Neuronal stem cell (in vitro differentiated cells): Measurements from ENCODE around the gene DRD2.

Source experiments
- DNase-seq: peaks from one replicate; pipeline ENCODE4 v3.0.0-alpha.2; 2013; ENCODE audit warnings: low spot score
- H2AFZ ChIP-seq: one replicate; pipeline ENCODE4 v1.6.1; 2013; ENCODE audit warnings: mild to moderate bottlenecking, low read length, inconsistent platforms
- H2AK5ac ChIP-seq: 2 replicates; pipeline ENCODE4 v1.6.1; 2013; ENCODE audit warnings: low read depth, mild to moderate bottlenecking, inconsistent platforms, low read length, moderate library complexity, mixed read lengths
- H2BK120ac ChIP-seq: 2 replicates; pipeline ENCODE4 v1.6.1; 2013; ENCODE audit warnings: low read depth, mild to moderate bottlenecking, inconsistent platforms, low read length, moderate library complexity, mixed read lengths
- H2BK12ac ChIP-seq: one replicate; pipeline ENCODE4 v1.6.1; 2013; ENCODE audit warnings: low read length, inconsistent platforms
- H2BK15ac ChIP-seq: 2 replicates; pipeline ENCODE4 v1.6.1; 2013; ENCODE audit warnings: mild to moderate bottlenecking, low read length, inconsistent platforms, mixed read lengths
- H2BK5ac ChIP-seq: one replicate; pipeline ENCODE4 v1.6.1; 2013; ENCODE audit warnings: inconsistent platforms, mild to moderate bottlenecking, low read length, moderate library complexity
- H3K14ac ChIP-seq: one replicate; pipeline ENCODE4 v1.6.1; 2013; ENCODE audit warnings: low read length, inconsistent platforms
- H3K18ac ChIP-seq: 2 replicates; pipeline ENCODE4 v1.6.1; 2013; ENCODE audit warnings: low read length, inconsistent platforms
- H3K23ac ChIP-seq: 2 replicates; pipeline ENCODE4 v1.6.1; 2013; ENCODE audit warnings: low read depth, mild to moderate bottlenecking, mixed read lengths, low read length, inconsistent platforms; ENCODE audit not compliant: poor library complexity
- H3K27ac ChIP-seq: replicated peaks from 3 replicates; pipeline ENCODE4 v1.5.1; 2013; ENCODE audit warnings: low read length, inconsistent platforms
- H3K27me3 ChIP-seq, 3 experiments: 2 replicates each; pipeline ENCODE4 v1.6.1; 2013; ENCODE audit warnings: low read length in 3 of 3, mild to moderate bottlenecking in 2 of 3, inconsistent platforms in 1 of 3, low read depth in 1 of 3, mixed read lengths in 1 of 3, moderate library complexity in 1 of 3; ENCODE audit not compliant: control insufficient read depth in 3 of 3, insufficient read depth in 3 of 3
- H3K36me3 ChIP-seq, 2 donors: replicated peaks in 1 of 2; 2 replicates each; pipeline ENCODE4 v1.6.1; 2013; ENCODE audit warnings: low read length in 2 of 2; ENCODE audit not compliant: control insufficient read depth in 2 of 2, insufficient read depth in 2 of 2
- H3K4ac ChIP-seq: 2 replicates; pipeline ENCODE4 v1.6.1; 2013; ENCODE audit warnings: inconsistent platforms, mild to moderate bottlenecking, low read length, moderate library complexity
- H3K4me1 ChIP-seq, 2 donors: 1 replicate in 1 of 2; 2 replicates in 1 of 2; pipeline ENCODE4 v1.6.1; 2013; ENCODE audit warnings: low read length in 2 of 2, low read depth in 1 of 2; ENCODE audit not compliant: control insufficient read depth in 2 of 2, insufficient read depth in 1 of 2
- H3K4me2 ChIP-seq: one replicate; pipeline ENCODE4 v1.6.1; 2013; ENCODE audit warnings: mild to moderate bottlenecking, low read length, inconsistent platforms; ENCODE audit not compliant: insufficient read depth, poor library complexity, severe bottlenecking
- H3K4me3 ChIP-seq, 2 donors: 2 replicates each; pipeline ENCODE4 v1.5.1; 2013; ENCODE audit warnings: low read length in 2 of 2, mild to moderate bottlenecking in 2 of 2, inconsistent platforms in 1 of 2, moderate library complexity in 1 of 2
- H3K79me1 ChIP-seq: one replicate; pipeline ENCODE4 v1.6.1; 2013; ENCODE audit warnings: low read depth, mild to moderate bottlenecking, inconsistent platforms, low read length, moderate library complexity
- H3K9ac ChIP-seq: one replicate; pipeline ENCODE4 v1.6.1; 2013; ENCODE audit warnings: mild to moderate bottlenecking, low read depth, low read length, inconsistent platforms; ENCODE audit not compliant: poor library complexity
- H3K9me3 ChIP-seq, 2 donors: replicated peaks in 1 of 2; 2 replicates each; pipeline versions ENCODE3 to v1.6.1; 2013; ENCODE audit warnings: low read length in 2 of 2, mild to moderate bottlenecking in 2 of 2, inconsistent platforms in 1 of 2, low read depth in 1 of 2, mixed read lengths in 1 of 2, moderate library complexity in 1 of 2; ENCODE audit not compliant: control insufficient read depth in 2 of 2, insufficient read depth in 1 of 2
- H4K8ac ChIP-seq: one replicate; pipeline ENCODE4 v1.6.1; 2013; ENCODE audit warnings: low read depth, mild to moderate bottlenecking, inconsistent platforms, low read length, moderate library complexity
- H4K91ac ChIP-seq: one replicate; pipeline ENCODE4 v1.6.1; 2013; ENCODE audit warnings: low read length, low read depth, mild to moderate bottlenecking, inconsistent platforms; ENCODE audit not compliant: poor library complexity
- WGBS, 2 donors: extraction: QIAGEN DNeasy Blood & Tissue Kit; methylation state at CpG; one replicate each; pipeline ENCODE4 v1.1.7; 2013; ENCODE audit warnings: missing lambda C conversion rate in 2 of 2, mixed read lengths in 1 of 2; ENCODE audit not compliant: insufficient read length in 2 of 2, insufficient replicate concordance in 1 of 2; ENCODE audit errors: extremely low coverage in 2 of 2; 5-methylcytosine and 5-hydroxymethylcytosine counted together

The DRD2 gene

DNA sequence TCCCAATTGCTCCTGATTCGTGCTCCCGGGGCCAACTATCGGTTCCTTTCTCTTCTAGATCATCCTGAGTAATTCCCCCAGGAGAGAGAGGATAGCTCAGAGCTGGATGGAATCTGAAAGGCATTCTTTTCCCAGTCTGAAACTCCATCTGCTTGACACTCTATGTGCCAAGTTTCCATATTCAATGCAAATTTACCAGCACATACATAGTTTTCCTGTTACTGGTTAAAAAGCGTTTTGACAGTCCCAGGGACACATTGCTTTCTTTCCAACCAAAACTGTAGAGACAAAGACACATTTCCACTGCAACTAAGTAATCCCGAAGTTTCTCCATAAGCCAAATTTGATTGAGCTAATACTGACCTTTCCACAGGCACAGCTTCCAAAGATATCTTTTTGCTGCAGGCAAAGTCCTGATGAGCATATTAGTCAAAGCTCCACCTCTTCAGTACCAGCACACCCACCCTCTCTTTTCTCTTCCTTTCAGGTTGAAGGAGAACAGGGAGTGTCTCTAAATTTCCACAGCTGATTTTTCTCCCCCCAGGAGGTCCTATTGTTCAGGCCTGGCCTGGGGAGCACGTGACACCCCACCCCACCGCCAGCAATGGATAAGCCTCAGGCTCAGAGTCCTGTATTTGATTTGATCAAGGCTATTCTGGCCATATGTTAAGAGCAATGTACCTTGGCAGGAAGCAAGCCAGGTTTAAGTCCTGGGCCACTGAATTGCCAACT, 97.4 kb downstream of the DRD2 start:
- Histone ChIP-seq H2BK15ac (no peak overlapping the region), H3K27ac (no peak overlapping the region), H3K79me1 (no peaks in the 10 kb centered on the region), H4K91ac (no peak overlapping the region), H3K4me2 (no peak overlapping the region), H3K4me3 (no peak overlapping the region), H2AFZ (no peak overlapping the region), H3K23ac (no peak overlapping the region), H2BK5ac (no peak overlapping the region), H3K4ac (no peak overlapping the region), H2BK12ac (no peak overlapping the region), H3K9me3 (no peaks in the 10 kb centered on the region), H3K27me3 (peaks cover 0 to 3% (median 0%) of the 10 kb centered on the region in 3 experiments), H3K14ac (no peak overlapping the region), H3K18ac (no peak overlapping the region), H2AK5ac (no peak overlapping the region), H4K8ac (no peak overlapping the region), H3K4me1 (no peaks in the 10 kb centered on the region), H3K9ac (no peak overlapping the region), H2BK120ac (no peak overlapping the region), H3K36me3 (no peaks in the 10 kb centered on the region)
- DNase-seq: no peak
- WGBS, 2 donors: no CpG with 5 or more reads among the region's 7 CpGs

DNA sequence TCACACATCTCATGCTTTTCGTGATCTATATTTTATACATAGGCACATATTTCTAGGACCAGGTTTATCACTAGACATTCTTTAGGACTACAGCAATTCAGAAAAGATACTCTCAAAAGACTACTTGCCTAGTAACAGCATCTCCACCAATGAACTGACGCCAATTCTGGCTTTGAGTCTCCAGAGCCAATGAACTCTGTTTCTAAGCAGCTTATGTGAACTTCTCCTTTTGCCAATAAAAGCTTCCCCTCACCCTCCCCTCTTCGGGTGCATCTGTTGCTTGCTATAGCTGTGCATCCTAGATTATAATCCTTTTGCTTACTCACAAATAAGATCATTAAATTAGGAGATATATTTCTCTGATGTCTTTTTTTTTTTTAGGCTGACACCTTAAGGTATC, 99.0 kb downstream of the DRD2 start:
- H3K27me3 ChIP-seq: no peaks in the 10 kb centered on the region
- H3K4me2 ChIP-seq: no peak overlapping the region
- no peak overlapping the region for H2AK5ac ChIP-seq
- H2AFZ ChIP-seq: no peak overlapping the region
- no peaks in the 10 kb centered on the region for H3K79me1 ChIP-seq
- no peak overlapping the region for H4K91ac ChIP-seq
- H3K18ac ChIP-seq: no peak overlapping the region
- no peak overlapping the region for H3K27ac ChIP-seq
- H3K9ac ChIP-seq: no peak overlapping the region
- no peak overlapping the region for H3K4ac ChIP-seq
- no peak overlapping the region for H2BK15ac ChIP-seq
- no peaks in the 10 kb centered on the region for H3K9me3 ChIP-seq
- H3K4me1 ChIP-seq: no peaks in the 10 kb centered on the region
- H3K14ac ChIP-seq: no peak overlapping the region
- no CpG with 5 or more reads among the region's 3 CpGs for WGBS, 2 donors
- no peak overlapping the region for H2BK120ac ChIP-seq
- H3K4me3 ChIP-seq: no peak overlapping the region
- no peak overlapping the region for H2BK5ac ChIP-seq
- H3K23ac ChIP-seq: no peak overlapping the region
- DNase-seq: no peak
- no peak overlapping the region for H2BK12ac ChIP-seq
- no peaks in the 10 kb centered on the region for H3K36me3 ChIP-seq
- H4K8ac ChIP-seq: no peak overlapping the region

DNA sequence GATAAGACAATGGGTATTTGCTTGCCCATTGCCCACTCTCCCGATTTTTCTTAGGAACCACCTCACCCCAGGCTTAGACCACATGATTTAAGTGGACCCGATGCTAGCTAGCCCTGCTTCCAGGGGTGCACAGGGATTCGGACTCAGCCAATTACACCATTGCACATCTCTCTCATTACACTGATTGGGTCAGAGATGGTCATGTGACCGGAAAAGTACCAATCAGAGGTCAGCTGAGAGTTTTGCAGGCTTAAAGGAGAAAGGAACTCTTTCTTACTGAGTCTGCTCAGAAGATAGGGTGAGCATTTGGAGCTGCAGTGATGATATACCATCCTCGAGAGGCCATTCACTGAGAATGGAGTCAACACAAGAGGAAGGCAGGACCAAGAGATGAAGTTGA, 99.8 kb downstream of the DRD2 start:
- Histone ChIP-seq H3K9me3 (no peaks in the 10 kb centered on the region), H3K27me3 (no peaks in the 10 kb centered on the region), H3K9ac (no peak overlapping the region), H4K8ac (no peak overlapping the region), H3K4me2 (no peak overlapping the region), H3K36me3 (no peaks in the 10 kb centered on the region), H3K79me1 (no peaks in the 10 kb centered on the region), H3K27ac (no peak overlapping the region), H3K18ac (no peak overlapping the region), H3K4me3 (no peak overlapping the region), H3K14ac (no peak overlapping the region), H3K4ac (no peak overlapping the region), H3K23ac (no peak overlapping the region), H3K4me1 (no peaks in the 10 kb centered on the region), H2AFZ (no peak overlapping the region), H2BK12ac (no peak overlapping the region), H2BK5ac (no peak overlapping the region), H2AK5ac (no peak overlapping the region), H2BK15ac (no peak overlapping the region), H4K91ac (no peak overlapping the region), H2BK120ac (no peak overlapping the region)
- no CpG with 5 or more reads among the region's 5 CpGs for WGBS, 2 donors
- DNase-seq: no peak

DNA sequence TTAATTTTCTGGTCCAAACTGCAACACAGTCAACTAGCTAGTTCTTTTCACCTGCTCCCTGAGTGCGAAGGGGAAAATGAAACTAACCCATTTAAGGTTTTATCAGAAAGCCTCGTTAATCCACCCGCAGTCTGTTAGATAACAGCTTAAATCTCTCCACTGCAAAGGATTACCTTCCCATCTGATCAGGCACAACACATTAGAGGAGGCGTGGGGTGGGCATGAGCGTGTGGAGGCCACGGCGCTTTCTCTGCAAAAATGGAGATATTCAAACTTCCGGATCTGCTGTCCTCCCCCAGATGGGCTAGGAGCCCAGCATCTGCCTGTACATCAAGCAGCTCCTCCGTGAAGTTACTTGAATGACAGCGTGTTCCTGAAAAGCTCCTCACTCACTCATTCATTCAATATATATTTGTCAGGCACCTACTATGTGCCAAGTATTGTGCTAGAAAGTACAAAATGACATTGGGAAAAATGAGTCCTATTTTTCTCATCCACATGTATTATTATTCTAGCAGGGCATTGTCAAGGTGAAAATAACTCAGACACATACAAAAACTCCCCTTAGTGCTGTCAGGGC, 101.1 kb downstream of the DRD2 start:
- no peak overlapping the region for H3K14ac ChIP-seq
- no peak overlapping the region for H3K9ac ChIP-seq
- H3K18ac ChIP-seq: no peak overlapping the region
- no peaks in the 10 kb centered on the region for H3K36me3 ChIP-seq
- no peak for DNase-seq
- H3K27ac ChIP-seq: no peak overlapping the region
- no peaks in the 10 kb centered on the region for H3K9me3 ChIP-seq
- H2AK5ac ChIP-seq: no peak overlapping the region
- H3K79me1 ChIP-seq: no peaks in the 10 kb centered on the region
- H3K4me1 ChIP-seq: no peaks in the 10 kb centered on the region
- no peak overlapping the region for H2BK120ac ChIP-seq
- no peak overlapping the region for H3K4me2 ChIP-seq
- H3K23ac ChIP-seq: no peak overlapping the region
- H2BK15ac ChIP-seq: no peak overlapping the region
- no peak overlapping the region for H2BK12ac ChIP-seq
- H3K4ac ChIP-seq: no peak overlapping the region
- H2BK5ac ChIP-seq: no peak overlapping the region
- H4K91ac ChIP-seq: no peak overlapping the region
- no peak overlapping the region for H2AFZ ChIP-seq
- H4K8ac ChIP-seq: no peak overlapping the region
- WGBS, 2 donors: no CpG with 5 or more reads among the region's 10 CpGs
- no peaks in the 10 kb centered on the region for H3K27me3 ChIP-seq
- H3K4me3 ChIP-seq: no peak overlapping the region
